Panc1 (cell line): ENCODE data around the gene KCNK15. TPM values are rescaled to one million over a fixed set of nuclear protein-coding genes. Genes with fewer than 3 reads are reported as not detected.

Experiments used
- ATAC-seq: fragments of 200-7000 bp; cut with Tn5 transposase; 2 replicates; pipeline ENCODE4 v1.9.1; 2020; ENCODE audit warnings: mild to moderate bottlenecking, moderate library complexity
- BruUV-seq: library from RNA; stranded (reverse); fragments of 400-500 nt; replicated peaks from 2 replicates; lab custom pipeline; 2021; lab: Mats Ljungman, UMichigan
- CTCF ChIA-PET: fragments of 300-600 bp; sonication (Branson Sonifier 250); formaldehyde crosslinking; loops from one replicate; lab custom pipeline; 2022; ENCODE audit warnings: antibody characterized with exemption; lab: Charles Lee
- POLR2A ChIA-PET: fragments of 300-600 bp; sonication (Branson Sonifier 250); formaldehyde crosslinking; loops from one replicate; lab custom pipeline; 2022; ENCODE audit warnings: antibody characterized with exemption; lab: Charles Lee
- DNase-seq: peaks from one replicate; pipeline ENCODE4 v3.0.0-alpha.2; 2010; ENCODE audit warnings: low read depth, low spot score
- H3K27ac ChIP-seq: 2 replicates; pipeline ENCODE4 v1.5.1; 2011; ENCODE audit warnings: mild to moderate bottlenecking, low read length, inconsistent platforms
- H3K27me3 ChIP-seq: fragments of 200-500 bp; sonication (Bioruptor generic); 2 replicates; pipeline ENCODE4 v1.6.0; 2014; ENCODE audit warnings: low read length, inconsistent platforms; ENCODE audit not compliant: control insufficient read depth, insufficient read depth
- H3K36me3 ChIP-seq: fragments of 200-500 bp; sonication (Bioruptor generic); 2 replicates; pipeline ENCODE4 v1.5.1; 2014; ENCODE audit warnings: inconsistent platforms, mild to moderate bottlenecking, low read length, moderate library complexity; ENCODE audit not compliant: control insufficient read depth, insufficient read depth
- H3K4me1 ChIP-seq: 2 replicates; pipeline ENCODE4 v1.5.1; 2011; ENCODE audit warnings: inconsistent platforms, mild to moderate bottlenecking, low read length, moderate library complexity; ENCODE audit not compliant: control insufficient read depth, insufficient read depth
- H3K4me3 ChIP-seq, 2 experiments: 2 replicates each; pipeline ENCODE4 v1.5.1; 2011 to 2012; ENCODE audit warnings: low read depth in 2 of 2, low read length in 2 of 2, mild to moderate bottlenecking in 2 of 2, inconsistent platforms in 1 of 2, moderate library complexity in 1 of 2
- H3K9me3 ChIP-seq: fragments of 200-500 bp; sonication (Bioruptor generic); 2 replicates; pipeline ENCODE4 v1.5.1; 2014; ENCODE audit warnings: low read depth, mild to moderate bottlenecking, inconsistent platforms, low read length, moderate library complexity; ENCODE audit not compliant: control insufficient read depth, insufficient read depth
- POLR2AphosphoS5 ChIP-seq: IDR thresholded peaks from 2 replicates; pipeline ENCODE4 v1.6.1; 2012; ENCODE audit warnings: mild to moderate bottlenecking, low read depth, low read length, moderate library complexity
- SIN3A ChIP-seq: IDR thresholded peaks from 2 replicates; pipeline ENCODE4 v1.6.1; 2012; ENCODE audit warnings: low read depth, mild to moderate bottlenecking, low read length, moderate library complexity, borderline replicate concordance; ENCODE audit not compliant: insufficient read depth
- TCF7L2 ChIP-seq: IDR thresholded peaks from 2 replicates; pipeline ENCODE4 v1.6.1; 2011; ENCODE audit warnings: mild to moderate bottlenecking, low read depth, low read length, inconsistent platforms
- in situ Hi-C: cut with HindIII; loops from 2 replicates; pipeline ENCODE4 v1.10.0; 2016; ENCODE audit warnings: low sequenced_read_pairs, low pct_unique_long_range_greater_than_20kb
- intact Hi-C: fragments of 100-400 bp; cut with micrococcal nuclease; formaldehyde crosslinking; loops from one replicate; pipeline ENCODE4 v1.10.0; 2022; ENCODE audit not compliant: unreplicated experiment
- total RNA-seq: library from RNA; stranded (reverse); gene quantifications from one replicate; pipeline ENCODE4 v1.2.1, GENCODE V29; 2021; ENCODE audit not compliant: unreplicated experiment
- TF ChIP-seq, protein P1 (sequence below): fragments of 450-650 bp; IDR thresholded peaks from 2 replicates; pipeline ENCODE4 v1.5.1; 2017; ENCODE audit warnings: mild to moderate bottlenecking
- TF ChIP-seq, protein P2 (sequence below), 2 experiments: IDR thresholded peaks; 2 replicates each; pipeline ENCODE4 v1.6.1; 2011 to 2012; ENCODE audit warnings: low read depth in 2 of 2, control low read depth in 1 of 2, low read length in 1 of 2, mild to moderate bottlenecking in 1 of 2, moderate library complexity in 1 of 2; ENCODE audit not compliant: insufficient read depth in 1 of 2

Gene KCNK15
- total RNA-seq, 1 experiment from 2014 or later = 7.4 TPM

DNA sequence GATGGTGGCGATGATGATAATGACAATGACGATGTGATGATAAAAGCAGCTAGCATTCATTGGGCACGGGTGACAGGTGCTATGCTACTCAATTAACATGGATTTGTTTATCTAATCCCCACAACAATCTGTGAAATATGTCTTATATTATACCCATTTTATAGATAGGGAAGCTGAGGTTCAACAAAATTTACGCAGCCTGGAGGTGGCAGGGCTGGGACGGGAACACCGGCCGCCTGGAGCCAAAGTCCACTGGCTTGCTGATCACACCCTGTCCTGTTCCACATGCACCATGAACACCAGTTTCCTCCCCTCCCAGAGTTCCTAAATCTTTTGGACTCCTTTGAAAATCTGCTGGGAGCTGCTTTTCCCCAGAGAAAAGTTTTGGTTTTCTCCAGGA is 41.6 kb downstream of the KCNK15 start:
- no peaks in the 10 kb centered on the region for H3K4me1 ChIP-seq
- intact Hi-C loops (no loop called here), in situ Hi-C loops (no loop called here)
- H3K27me3 ChIP-seq = no peaks in the 10 kb centered on the region
- no peaks in the 10 kb centered on the region for H3K36me3 ChIP-seq
- TF ChIP-seq POLR2AphosphoS5 (no peak), TCF7L2 (no peak), SIN3A (no peak)
- TF ChIP-seq, protein P1, sequence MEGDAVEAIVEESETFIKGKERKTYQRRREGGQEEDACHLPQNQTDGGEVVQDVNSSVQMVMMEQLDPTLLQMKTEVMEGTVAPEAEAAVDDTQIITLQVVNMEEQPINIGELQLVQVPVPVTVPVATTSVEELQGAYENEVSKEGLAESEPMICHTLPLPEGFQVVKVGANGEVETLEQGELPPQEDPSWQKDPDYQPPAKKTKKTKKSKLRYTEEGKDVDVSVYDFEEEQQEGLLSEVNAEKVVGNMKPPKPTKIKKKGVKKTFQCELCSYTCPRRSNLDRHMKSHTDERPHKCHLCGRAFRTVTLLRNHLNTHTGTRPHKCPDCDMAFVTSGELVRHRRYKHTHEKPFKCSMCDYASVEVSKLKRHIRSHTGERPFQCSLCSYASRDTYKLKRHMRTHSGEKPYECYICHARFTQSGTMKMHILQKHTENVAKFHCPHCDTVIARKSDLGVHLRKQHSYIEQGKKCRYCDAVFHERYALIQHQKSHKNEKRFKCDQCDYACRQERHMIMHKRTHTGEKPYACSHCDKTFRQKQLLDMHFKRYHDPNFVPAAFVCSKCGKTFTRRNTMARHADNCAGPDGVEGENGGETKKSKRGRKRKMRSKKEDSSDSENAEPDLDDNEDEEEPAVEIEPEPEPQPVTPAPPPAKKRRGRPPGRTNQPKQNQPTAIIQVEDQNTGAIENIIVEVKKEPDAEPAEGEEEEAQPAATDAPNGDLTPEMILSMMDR = no peak
- TF ChIP-seq, protein P2, sequence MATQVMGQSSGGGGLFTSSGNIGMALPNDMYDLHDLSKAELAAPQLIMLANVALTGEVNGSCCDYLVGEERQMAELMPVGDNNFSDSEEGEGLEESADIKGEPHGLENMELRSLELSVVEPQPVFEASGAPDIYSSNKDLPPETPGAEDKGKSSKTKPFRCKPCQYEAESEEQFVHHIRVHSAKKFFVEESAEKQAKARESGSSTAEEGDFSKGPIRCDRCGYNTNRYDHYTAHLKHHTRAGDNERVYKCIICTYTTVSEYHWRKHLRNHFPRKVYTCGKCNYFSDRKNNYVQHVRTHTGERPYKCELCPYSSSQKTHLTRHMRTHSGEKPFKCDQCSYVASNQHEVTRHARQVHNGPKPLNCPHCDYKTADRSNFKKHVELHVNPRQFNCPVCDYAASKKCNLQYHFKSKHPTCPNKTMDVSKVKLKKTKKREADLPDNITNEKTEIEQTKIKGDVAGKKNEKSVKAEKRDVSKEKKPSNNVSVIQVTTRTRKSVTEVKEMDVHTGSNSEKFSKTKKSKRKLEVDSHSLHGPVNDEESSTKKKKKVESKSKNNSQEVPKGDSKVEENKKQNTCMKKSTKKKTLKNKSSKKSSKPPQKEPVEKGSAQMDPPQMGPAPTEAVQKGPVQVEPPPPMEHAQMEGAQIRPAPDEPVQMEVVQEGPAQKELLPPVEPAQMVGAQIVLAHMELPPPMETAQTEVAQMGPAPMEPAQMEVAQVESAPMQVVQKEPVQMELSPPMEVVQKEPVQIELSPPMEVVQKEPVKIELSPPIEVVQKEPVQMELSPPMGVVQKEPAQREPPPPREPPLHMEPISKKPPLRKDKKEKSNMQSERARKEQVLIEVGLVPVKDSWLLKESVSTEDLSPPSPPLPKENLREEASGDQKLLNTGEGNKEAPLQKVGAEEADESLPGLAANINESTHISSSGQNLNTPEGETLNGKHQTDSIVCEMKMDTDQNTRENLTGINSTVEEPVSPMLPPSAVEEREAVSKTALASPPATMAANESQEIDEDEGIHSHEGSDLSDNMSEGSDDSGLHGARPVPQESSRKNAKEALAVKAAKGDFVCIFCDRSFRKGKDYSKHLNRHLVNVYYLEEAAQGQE (IDR thresholded peaks at IDR 0.05; ENCODE audit: insufficient read depth in 1 of 2, low read depth in 2 of 2, low read length in 1 of 2) = no peak
- H3K27ac ChIP-seq = no peak overlapping the region
- DNase-seq = no peak
- POLR2A ChIA-PET = no interaction called here
- no peak overlapping the region for H3K4me3 ChIP-seq
- CTCF ChIA-PET = no interaction called here
- H3K9me3 ChIP-seq = no peaks in the 10 kb centered on the region
- no TSS peak for BruUV-seq
- ATAC-seq = no peak

DNA sequence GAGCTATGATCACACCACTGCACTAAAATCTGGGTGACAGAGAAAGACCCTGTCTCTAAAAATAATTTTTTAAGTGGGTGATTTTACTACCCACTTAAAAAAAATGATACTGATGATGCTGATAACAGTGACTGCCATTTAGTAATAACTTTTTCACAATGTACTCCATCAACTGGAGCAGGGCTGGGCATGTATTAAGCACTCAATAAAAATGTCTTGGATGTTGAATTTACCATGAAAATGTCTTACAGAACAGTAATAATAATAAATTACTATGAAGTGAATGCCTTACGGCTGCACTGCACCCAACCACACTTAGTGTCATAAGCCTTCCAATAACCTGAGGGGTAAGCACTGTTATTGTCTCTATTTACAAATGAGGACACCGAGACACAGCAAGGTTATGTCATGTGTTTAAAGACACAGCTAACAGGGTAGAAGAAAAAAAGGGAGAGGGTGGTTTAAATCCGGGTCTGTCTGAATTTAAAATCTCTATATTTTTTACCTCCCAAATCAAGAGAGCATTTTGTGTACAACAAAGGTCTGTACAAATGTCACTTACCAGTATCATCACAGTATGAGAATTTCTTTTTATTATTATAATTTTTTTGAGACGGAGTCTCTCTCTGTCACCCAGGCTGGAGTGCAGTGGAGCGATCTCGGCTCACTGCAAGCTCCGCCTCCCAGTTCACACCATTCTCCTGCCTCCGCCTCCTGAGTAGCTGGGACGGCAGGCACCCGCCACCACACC is 43.2 kb downstream of the KCNK15 start:
- no peak for DNase-seq
- BruUV-seq = no TSS peak
- H3K4me3 ChIP-seq = no peak overlapping the region
- intact Hi-C loops (no loop called here), in situ Hi-C loops (no loop called here)
- CTCF ChIA-PET = no interaction called here
- POLR2A ChIA-PET = no interaction called here
- H3K27ac ChIP-seq = no peak overlapping the region
- ATAC-seq = no peak
- H3K9me3 ChIP-seq = no peaks in the 10 kb centered on the region
- H3K27me3 ChIP-seq = no peaks in the 10 kb centered on the region
- TF ChIP-seq SIN3A (no peak), TCF7L2 (no peak), POLR2AphosphoS5 (no peak)
- TF ChIP-seq, protein P1 = no peak
- TF ChIP-seq, protein P2 (IDR thresholded peaks at IDR 0.05; ENCODE audit: insufficient read depth in 1 of 2, low read depth in 2 of 2, low read length in 1 of 2) = no peak
- H3K4me1 ChIP-seq = no peaks in the 10 kb centered on the region
- H3K36me3 ChIP-seq = no peaks in the 10 kb centered on the region
